Endothelial cell (in vitro differentiated cells): Measurements from ENCODE around the gene PLCB1. TPM values are rescaled to one million over a fixed set of nuclear protein-coding genes. Genes with fewer than 3 reads are reported as not detected.

Source experiments
- DNase-seq: peaks from one replicate; pipeline ENCODE4 v3.0.0; 2021; ENCODE audit warnings: low spot score
- H3K27ac Mint-ChIP-seq: one replicate; pipeline ENCODE4 v1.8.0; 2021; ENCODE audit warnings: mixed read lengths, inconsistent platforms; ENCODE audit not compliant: unreplicated experiment
- H3K27me3 Mint-ChIP-seq: one replicate; pipeline ENCODE4 v1.8.0; 2021; ENCODE audit warnings: mild to moderate bottlenecking, moderate library complexity, mixed read lengths, inconsistent platforms; ENCODE audit not compliant: unreplicated experiment
- H3K36me3 Mint-ChIP-seq: one replicate; pipeline ENCODE4 v1.8.0; 2021; ENCODE audit warnings: mild to moderate bottlenecking, low read depth, mixed read lengths, inconsistent platforms; ENCODE audit not compliant: unreplicated experiment
- H3K4me1 Mint-ChIP-seq: one replicate; pipeline ENCODE4 v1.8.0; 2021; ENCODE audit warnings: mild to moderate bottlenecking, mixed read lengths, inconsistent platforms; ENCODE audit not compliant: unreplicated experiment
- H3K4me3 Mint-ChIP-seq: one replicate; pipeline ENCODE4 v1.8.0; 2021; ENCODE audit warnings: mild to moderate bottlenecking, mixed read lengths, inconsistent platforms; ENCODE audit not compliant: unreplicated experiment
- H3K9me3 Mint-ChIP-seq: one replicate; pipeline ENCODE4 v1.8.0; 2021; ENCODE audit warnings: mixed read lengths, inconsistent platforms; ENCODE audit not compliant: unreplicated experiment
- CTCF ChIP-seq: fragments of 200-600 bp; sonication (generic); IDR thresholded peaks from one replicate; pipeline ENCODE4 v1.5.0; 2021; ENCODE audit warnings: antibody characterized with exemption; ENCODE audit not compliant: unreplicated experiment
- total RNA-seq: library from RNA; stranded (reverse); fragmentation: NEBNext Ultra II Directional; extraction: Animal tissue kit (Norgen Biotek cat#: 25700); gene quantifications from one replicate; pipeline ENCODE4 v1.2.1, GENCODE V29; 2021; ENCODE audit not compliant: unreplicated experiment

PLCB1 gene
- total RNA-seq, 1 donor from 2014 or later, result 8.1 TPM

GRCh38 chr20:8355453-8355852 is 223.4 kb downstream of the PLCB1 start:
- H3K9me3 Mint-ChIP-seq, result no peaks in the 10 kb centered on the region
- no peak for TF ChIP-seq CTCF
- H3K4me1 Mint-ChIP-seq, result peaks cover 15% of the 10 kb centered on the region
- no peaks in the 10 kb centered on the region for H3K36me3 Mint-ChIP-seq
- H3K27ac Mint-ChIP-seq, result no peak overlapping the region
- no peak overlapping the region for H3K4me3 Mint-ChIP-seq
- no peak for DNase-seq
- H3K27me3 Mint-ChIP-seq, result no peaks in the 10 kb centered on the region

- H3K4me3 Mint-ChIP-seq, result no peak overlapping the region
- H3K27me3 Mint-ChIP-seq, result no peaks in the 10 kb centered on the region
- DNase-seq, result no peak
- no peak for TF ChIP-seq CTCF
- H3K9me3 Mint-ChIP-seq, result no peaks in the 10 kb centered on the region
- no peak overlapping the region for H3K27ac Mint-ChIP-seq
- H3K4me1 Mint-ChIP-seq, result peaks cover 15% of the 10 kb centered on the region
- H3K36me3 Mint-ChIP-seq, result no peaks in the 10 kb centered on the region
These were observed 224.7 kb downstream of the PLCB1 start for GRCh38 chr20:8356806-8357205.

GRCh38 chr20:8357703-8358102 is 225.6 kb downstream of the PLCB1 start:
- no peak for DNase-seq
- H3K9me3 Mint-ChIP-seq, result no peaks in the 10 kb centered on the region
- peaks cover 12% of the 10 kb centered on the region for H3K4me1 Mint-ChIP-seq
- no peaks in the 10 kb centered on the region for H3K36me3 Mint-ChIP-seq
- H3K27ac Mint-ChIP-seq, result no peak overlapping the region
- H3K4me3 Mint-ChIP-seq, result no peak overlapping the region
- TF ChIP-seq CTCF, result no peak
- no peaks in the 10 kb centered on the region for H3K27me3 Mint-ChIP-seq

GRCh38 chr20:8360035-8360434 is 228.0 kb downstream of the PLCB1 start:
- H3K27me3 Mint-ChIP-seq, result no peaks in the 10 kb centered on the region
- H3K27ac Mint-ChIP-seq, result no peak overlapping the region
- H3K4me1 Mint-ChIP-seq, result peaks cover 3% of the 10 kb centered on the region
- H3K36me3 Mint-ChIP-seq, result no peaks in the 10 kb centered on the region
- no peak for DNase-seq
- H3K4me3 Mint-ChIP-seq, result no peak overlapping the region
- TF ChIP-seq CTCF, result no peak
- no peaks in the 10 kb centered on the region for H3K9me3 Mint-ChIP-seq

GRCh38 chr20:8361006-8361652 is 229.1 kb downstream of the PLCB1 start:
- no peaks in the 10 kb centered on the region for H3K27me3 Mint-ChIP-seq
- no peaks in the 10 kb centered on the region for H3K9me3 Mint-ChIP-seq
- no peak for DNase-seq
- H3K4me1 Mint-ChIP-seq, result peaks cover 3% of the 10 kb centered on the region
- no peak overlapping the region for H3K4me3 Mint-ChIP-seq
- H3K27ac Mint-ChIP-seq, result no peak overlapping the region
- no peaks in the 10 kb centered on the region for H3K36me3 Mint-ChIP-seq
- no peak for TF ChIP-seq CTCF
